ENCODE results near the gene GPR153.

DNA sequence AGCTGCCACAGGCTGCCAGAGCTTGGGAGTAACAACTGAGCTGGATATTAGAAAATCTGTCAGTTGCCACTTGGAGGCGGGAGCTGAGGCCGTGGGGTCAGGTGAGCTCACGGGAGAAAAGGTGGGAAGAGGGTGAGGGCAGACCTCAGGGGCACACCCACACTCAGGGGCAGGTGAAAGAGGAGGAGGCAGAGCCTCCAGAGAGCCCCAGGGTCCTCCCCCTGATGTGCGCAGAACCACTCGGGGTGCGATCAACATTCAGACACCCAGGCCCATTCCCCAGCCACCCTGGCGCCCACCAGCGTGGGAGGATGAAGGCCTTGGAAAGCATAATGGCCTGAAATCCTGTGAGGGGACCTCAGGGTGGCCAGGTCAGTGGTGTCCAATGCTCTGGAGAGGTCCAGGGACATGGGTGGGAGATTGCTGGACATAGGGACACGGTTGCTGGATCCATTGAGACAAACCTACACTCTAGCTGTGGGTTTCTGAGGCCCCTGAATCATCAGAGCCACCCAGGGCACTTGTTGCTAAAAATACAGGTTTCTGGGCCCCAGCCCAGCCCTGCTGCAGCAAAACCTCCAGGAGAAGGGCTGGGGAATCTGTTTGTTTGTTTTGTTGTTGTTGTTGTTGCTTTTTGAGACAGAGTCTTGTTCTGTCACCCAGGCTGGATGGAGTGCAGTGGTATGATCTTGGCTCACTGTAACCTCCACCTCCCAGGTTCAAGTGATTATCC is 49.4 kb upstream of the GPR153 start:
- TF ChIP-seq EZH2 (IDR thresholded peaks at IDR 0.05; ENCODE audit: borderline replicate concordance, insufficient read depth, low read length, poor library complexity, severe bottlenecking) (no peak), POLR2AphosphoS5 (IDR thresholded peaks at IDR 0.05) (no peak)
- TF ChIP-seq, protein P1, sequence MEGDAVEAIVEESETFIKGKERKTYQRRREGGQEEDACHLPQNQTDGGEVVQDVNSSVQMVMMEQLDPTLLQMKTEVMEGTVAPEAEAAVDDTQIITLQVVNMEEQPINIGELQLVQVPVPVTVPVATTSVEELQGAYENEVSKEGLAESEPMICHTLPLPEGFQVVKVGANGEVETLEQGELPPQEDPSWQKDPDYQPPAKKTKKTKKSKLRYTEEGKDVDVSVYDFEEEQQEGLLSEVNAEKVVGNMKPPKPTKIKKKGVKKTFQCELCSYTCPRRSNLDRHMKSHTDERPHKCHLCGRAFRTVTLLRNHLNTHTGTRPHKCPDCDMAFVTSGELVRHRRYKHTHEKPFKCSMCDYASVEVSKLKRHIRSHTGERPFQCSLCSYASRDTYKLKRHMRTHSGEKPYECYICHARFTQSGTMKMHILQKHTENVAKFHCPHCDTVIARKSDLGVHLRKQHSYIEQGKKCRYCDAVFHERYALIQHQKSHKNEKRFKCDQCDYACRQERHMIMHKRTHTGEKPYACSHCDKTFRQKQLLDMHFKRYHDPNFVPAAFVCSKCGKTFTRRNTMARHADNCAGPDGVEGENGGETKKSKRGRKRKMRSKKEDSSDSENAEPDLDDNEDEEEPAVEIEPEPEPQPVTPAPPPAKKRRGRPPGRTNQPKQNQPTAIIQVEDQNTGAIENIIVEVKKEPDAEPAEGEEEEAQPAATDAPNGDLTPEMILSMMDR (IDR thresholded peaks at IDR 0.05; ENCODE audit: poor library complexity, severe bottlenecking), result no peak

All from neural cell (in vitro differentiated cells).